ENCODE data around the gene TCF7L2.
A peak's percentile ranks its signal among the peaks of the same experiment; 100 is the strongest.

Gene TCF7L2

GRCh38 chr10:112913661-112914287, 36.3 kb upstream of the TCF7L2 start:
- no peak overlapping the region for H4K12ac ChIP-seq (ENCODE audit: low read depth, low read length)
- H3K4ac ChIP-seq (ENCODE audit: low read depth, low read length): no peak overlapping the region
- no peak overlapping the region for H3K14ac ChIP-seq (ENCODE audit: low read length)
- no peak overlapping the region for H4K91ac ChIP-seq (ENCODE audit: low read depth, low read length)
- no peak overlapping the region for H3K18ac ChIP-seq (ENCODE audit: low read length)
- no peak overlapping the region for H3K27ac ChIP-seq (ENCODE audit: low read depth, low read length)
- no peak overlapping the region for H2BK120ac ChIP-seq (ENCODE audit: insufficient read depth, low read length, poor library complexity)
- no peak overlapping the region for H4K8ac ChIP-seq (ENCODE audit: low read depth, low read length)
- no peak overlapping the region for H3K23ac ChIP-seq (ENCODE audit: low read length)
- no peak overlapping the region for H3K9ac ChIP-seq (ENCODE audit: low read length)
- no peak overlapping the region for H2BK12ac ChIP-seq (ENCODE audit: low read length)
- H3K4me2 ChIP-seq (ENCODE audit: low read length): no peak overlapping the region
- H3K9me3 ChIP-seq (ENCODE audit: insufficient read depth, low read depth, low read length): no peaks in the 10 kb centered on the region
- peaks cover 0 to 3% of the 10 kb centered on the region in 2 experiments for H3K4me1 ChIP-seq (ENCODE audit: control insufficient read depth in 1 of 2, insufficient read depth in 2 of 2, low read length in 2 of 2)
- DNase-seq: no peak
- H2AK5ac ChIP-seq (ENCODE audit: low read length): no peak overlapping the region
- no peaks in the 10 kb centered on the region for H3K36me3 ChIP-seq (ENCODE audit: control insufficient read depth in 1 of 2, insufficient read depth in 2 of 2, low read length in 2 of 2)
- no peaks in the 10 kb centered on the region for H3K79me1 ChIP-seq (ENCODE audit: low read length)
- no peak overlapping the region for H2AFZ ChIP-seq (ENCODE audit: insufficient read depth, low read length, poor library complexity)
- WGBS (ENCODE audit: extremely low coverage, insufficient coverage, insufficient read length): no CpG with 5 or more reads among the region's 9 CpGs
- H3K79me2 ChIP-seq (ENCODE audit: control insufficient read depth, insufficient read depth, low read length, poor library complexity): no peaks in the 10 kb centered on the region
- no peak overlapping the region for H3K4me3 ChIP-seq (ENCODE audit: low read depth, low read length)
- no peaks in the 10 kb centered on the region for H3K27me3 ChIP-seq (ENCODE audit: insufficient read depth, low read length)
- H2BK5ac ChIP-seq (ENCODE audit: low read depth, low read length, poor library complexity): no peak overlapping the region

- no peak overlapping the region for H2AK5ac ChIP-seq (ENCODE audit: low read length)
- H3K36me3 ChIP-seq (ENCODE audit: control insufficient read depth in 1 of 2, insufficient read depth in 2 of 2, low read length in 2 of 2): no peaks in the 10 kb centered on the region
- H3K4me2 ChIP-seq (ENCODE audit: low read length): no peak overlapping the region
- H4K91ac ChIP-seq (ENCODE audit: low read depth, low read length): no peak overlapping the region
- no peaks in the 10 kb centered on the region for H3K27me3 ChIP-seq (ENCODE audit: insufficient read depth, low read length)
- H3K79me1 ChIP-seq (ENCODE audit: low read length): no peaks in the 10 kb centered on the region
- peaks cover 0 to 4% of the 10 kb centered on the region in 2 experiments for H3K4me1 ChIP-seq (ENCODE audit: control insufficient read depth in 1 of 2, insufficient read depth in 2 of 2, low read length in 2 of 2)
- H3K23ac ChIP-seq (ENCODE audit: low read length): no peak overlapping the region
- no peak overlapping the region for H3K18ac ChIP-seq (ENCODE audit: low read length)
- H2BK5ac ChIP-seq (ENCODE audit: low read depth, low read length, poor library complexity): no peak overlapping the region
- peak overlapping the region; percentile 23 for H2BK12ac ChIP-seq (ENCODE audit: low read length)
- no peak overlapping the region for H3K4me3 ChIP-seq (ENCODE audit: low read depth, low read length)
- no peak for DNase-seq
- H3K79me2 ChIP-seq (ENCODE audit: control insufficient read depth, insufficient read depth, low read length, poor library complexity): no peaks in the 10 kb centered on the region
- H4K12ac ChIP-seq (ENCODE audit: low read depth, low read length): no peak overlapping the region
- H3K27ac ChIP-seq (ENCODE audit: low read depth, low read length): no peak overlapping the region
- no peak overlapping the region for H2BK120ac ChIP-seq (ENCODE audit: insufficient read depth, low read length, poor library complexity)
- H3K14ac ChIP-seq (ENCODE audit: low read length): no peak overlapping the region
- H2AFZ ChIP-seq (ENCODE audit: insufficient read depth, low read length, poor library complexity): no peak overlapping the region
- no peak overlapping the region for H3K4ac ChIP-seq (ENCODE audit: low read depth, low read length)
- H3K9ac ChIP-seq (ENCODE audit: low read length): no peak overlapping the region
- no peaks in the 10 kb centered on the region for H3K9me3 ChIP-seq (ENCODE audit: insufficient read depth, low read depth, low read length)
- H4K8ac ChIP-seq (ENCODE audit: low read depth, low read length): no peak overlapping the region
- no CpG with 5 or more reads among the region's 7 CpGs for WGBS (ENCODE audit: extremely low coverage, insufficient coverage, insufficient read length)
These were observed 35.6 kb upstream of the TCF7L2 start for GRCh38 chr10:112914288-112914952.

GRCh38 chr10:112915590-112916572, 34.2 kb upstream of the TCF7L2 start:
- H3K4me1 ChIP-seq (ENCODE audit: control insufficient read depth in 1 of 2, insufficient read depth in 2 of 2, low read length in 2 of 2): peaks cover 0 to 10% of the 10 kb centered on the region in 2 experiments
- no peak overlapping the region for H2AFZ ChIP-seq (ENCODE audit: insufficient read depth, low read length, poor library complexity)
- no peak overlapping the region for H2BK12ac ChIP-seq (ENCODE audit: low read length)
- no peaks in the 10 kb centered on the region for H3K27me3 ChIP-seq (ENCODE audit: insufficient read depth, low read length)
- H3K9ac ChIP-seq (ENCODE audit: low read length): no peak overlapping the region
- no peak overlapping the region for H3K4me3 ChIP-seq (ENCODE audit: low read depth, low read length)
- no peak overlapping the region for H3K27ac ChIP-seq (ENCODE audit: low read depth, low read length)
- no peak overlapping the region for H4K12ac ChIP-seq (ENCODE audit: low read depth, low read length)
- no peaks in the 10 kb centered on the region for H3K79me1 ChIP-seq (ENCODE audit: low read length)
- no peak overlapping the region for H2AK5ac ChIP-seq (ENCODE audit: low read length)
- H3K4me2 ChIP-seq (ENCODE audit: low read length): peak overlapping the region; percentile 8
- H2BK5ac ChIP-seq (ENCODE audit: low read depth, low read length, poor library complexity): no peak overlapping the region
- H3K14ac ChIP-seq (ENCODE audit: low read length): no peak overlapping the region
- H3K79me2 ChIP-seq (ENCODE audit: control insufficient read depth, insufficient read depth, low read length, poor library complexity): no peaks in the 10 kb centered on the region
- H4K91ac ChIP-seq (ENCODE audit: low read depth, low read length): no peak overlapping the region
- H3K4ac ChIP-seq (ENCODE audit: low read depth, low read length): no peak overlapping the region
- H3K36me3 ChIP-seq (ENCODE audit: control insufficient read depth in 1 of 2, insufficient read depth in 2 of 2, low read length in 2 of 2): no peaks in the 10 kb centered on the region
- no CpG with 5 or more reads among the region's 11 CpGs for WGBS (ENCODE audit: extremely low coverage, insufficient coverage, insufficient read length)
- H3K23ac ChIP-seq (ENCODE audit: low read length): no peak overlapping the region
- H2BK120ac ChIP-seq (ENCODE audit: insufficient read depth, low read length, poor library complexity): no peak overlapping the region
- DNase-seq: peak in 1 of 2 donors; percentile 31
- no peaks in the 10 kb centered on the region for H3K9me3 ChIP-seq (ENCODE audit: insufficient read depth, low read depth, low read length)
- no peak overlapping the region for H3K18ac ChIP-seq (ENCODE audit: low read length)
- H4K8ac ChIP-seq (ENCODE audit: low read depth, low read length): no peak overlapping the region

- Histone ChIP-seq H3K4me1 (ENCODE audit: control insufficient read depth in 1 of 2, insufficient read depth in 2 of 2, low read length in 2 of 2) (peaks cover 0 to 10% of the 10 kb centered on the region in 2 experiments), H3K79me2 (ENCODE audit: control insufficient read depth, insufficient read depth, low read length, poor library complexity) (no peaks in the 10 kb centered on the region), H3K27me3 (ENCODE audit: insufficient read depth, low read length) (no peaks in the 10 kb centered on the region), H3K4me2 (ENCODE audit: low read length) (no peak overlapping the region), H3K9me3 (ENCODE audit: insufficient read depth, low read depth, low read length) (no peaks in the 10 kb centered on the region), H4K12ac (ENCODE audit: low read depth, low read length) (no peak overlapping the region), H3K4ac (ENCODE audit: low read depth, low read length) (no peak overlapping the region), H2BK120ac (ENCODE audit: insufficient read depth, low read length, poor library complexity) (no peak overlapping the region), H3K14ac (ENCODE audit: low read length) (no peak overlapping the region), H3K9ac (ENCODE audit: low read length) (no peak overlapping the region), H4K8ac (ENCODE audit: low read depth, low read length) (no peak overlapping the region), H3K27ac (ENCODE audit: low read depth, low read length) (no peak overlapping the region), H2BK5ac (ENCODE audit: low read depth, low read length, poor library complexity) (no peak overlapping the region), H2BK12ac (ENCODE audit: low read length) (no peak overlapping the region), H4K91ac (ENCODE audit: low read depth, low read length) (no peak overlapping the region), H2AFZ (ENCODE audit: insufficient read depth, low read length, poor library complexity) (no peak overlapping the region), H2AK5ac (ENCODE audit: low read length) (no peak overlapping the region), H3K36me3 (ENCODE audit: control insufficient read depth in 1 of 2, insufficient read depth in 2 of 2, low read length in 2 of 2) (no peaks in the 10 kb centered on the region), H3K79me1 (ENCODE audit: low read length) (no peaks in the 10 kb centered on the region), H3K4me3 (ENCODE audit: low read depth, low read length) (no peak overlapping the region), H3K18ac (ENCODE audit: low read length) (no peak overlapping the region), H3K23ac (ENCODE audit: low read length) (no peak overlapping the region)
- WGBS (ENCODE audit: extremely low coverage, insufficient coverage, insufficient read length): no CpG with 5 or more reads among the region's 3 CpGs
- DNase-seq: no peak
These were observed 32.4 kb upstream of the TCF7L2 start for GRCh38 chr10:112917681-112918080.
